CD4-positive, alpha-beta T cell treated with Interleukin-21 for 1 hour (primary cell): ENCODE measurements around the gene CNOT8.

Experiments
- DNase-seq: peaks from one replicate; pipeline ENCODE4 v3.0.0-alpha.2; 2020

CNOT8 gene

DNA sequence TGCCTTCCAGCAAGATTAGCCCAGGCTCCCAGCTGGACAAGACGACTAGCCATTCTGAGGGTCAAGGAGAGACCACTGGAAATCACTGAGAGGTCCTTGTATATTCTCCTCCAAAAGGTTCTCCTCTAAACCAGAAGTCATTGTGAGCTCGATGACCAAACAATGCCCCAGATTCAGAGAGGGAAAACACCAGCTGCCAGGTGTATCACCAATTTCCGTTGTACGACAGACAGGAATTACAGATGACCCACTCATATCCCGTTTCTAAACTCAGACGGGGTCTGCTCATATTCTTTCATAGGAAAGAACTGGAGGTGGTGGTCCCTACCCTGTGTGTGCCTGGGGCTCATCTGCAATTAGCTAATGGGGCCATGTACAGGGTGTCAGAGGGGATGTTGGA is 22.2 kb upstream of the CNOT8 start:
- no peak for DNase-seq

DNA sequence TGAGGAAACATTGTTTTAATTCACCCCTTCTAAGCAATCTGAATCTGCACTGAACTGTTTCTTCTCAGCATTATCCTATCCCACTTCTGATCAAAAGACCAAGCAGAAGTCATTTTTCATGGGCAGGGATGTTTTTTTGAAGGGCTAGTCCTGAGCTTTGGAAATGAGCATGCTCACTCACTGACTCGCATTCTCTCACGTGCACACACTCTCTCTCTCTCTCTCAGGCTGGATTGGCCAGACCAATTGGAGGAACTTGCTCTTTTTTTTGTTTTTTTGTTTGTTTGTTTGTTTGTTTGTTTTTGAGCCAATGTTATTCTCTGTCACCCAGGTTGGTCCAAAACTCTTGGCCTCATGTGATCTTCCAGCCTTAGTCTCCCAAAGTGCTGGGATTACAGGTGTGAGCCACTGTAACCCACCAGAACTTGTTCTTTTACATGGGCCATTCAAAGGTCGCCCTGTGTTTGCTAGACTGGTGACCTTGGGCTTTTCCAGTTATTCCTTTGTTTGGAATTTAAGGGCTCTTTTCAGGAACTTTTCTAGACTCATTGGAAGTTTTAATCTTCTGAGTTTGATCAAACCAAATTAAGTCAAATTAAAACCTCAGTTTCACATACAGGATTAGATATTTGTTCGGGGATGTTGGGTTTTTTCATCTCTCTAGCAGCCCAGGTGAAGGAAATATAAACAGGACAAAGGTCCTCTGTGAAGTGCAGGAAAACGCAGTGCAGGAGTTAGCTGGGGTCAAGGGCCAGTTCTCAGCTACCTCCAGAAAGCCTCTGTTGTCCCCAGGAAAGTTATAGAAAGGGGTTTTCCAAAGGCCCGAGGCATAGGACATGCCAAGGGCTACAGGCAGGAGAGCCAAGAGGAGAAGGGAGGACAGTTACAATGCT is 21.2 kb upstream of the CNOT8 start:
- no peak for DNase-seq

DNA sequence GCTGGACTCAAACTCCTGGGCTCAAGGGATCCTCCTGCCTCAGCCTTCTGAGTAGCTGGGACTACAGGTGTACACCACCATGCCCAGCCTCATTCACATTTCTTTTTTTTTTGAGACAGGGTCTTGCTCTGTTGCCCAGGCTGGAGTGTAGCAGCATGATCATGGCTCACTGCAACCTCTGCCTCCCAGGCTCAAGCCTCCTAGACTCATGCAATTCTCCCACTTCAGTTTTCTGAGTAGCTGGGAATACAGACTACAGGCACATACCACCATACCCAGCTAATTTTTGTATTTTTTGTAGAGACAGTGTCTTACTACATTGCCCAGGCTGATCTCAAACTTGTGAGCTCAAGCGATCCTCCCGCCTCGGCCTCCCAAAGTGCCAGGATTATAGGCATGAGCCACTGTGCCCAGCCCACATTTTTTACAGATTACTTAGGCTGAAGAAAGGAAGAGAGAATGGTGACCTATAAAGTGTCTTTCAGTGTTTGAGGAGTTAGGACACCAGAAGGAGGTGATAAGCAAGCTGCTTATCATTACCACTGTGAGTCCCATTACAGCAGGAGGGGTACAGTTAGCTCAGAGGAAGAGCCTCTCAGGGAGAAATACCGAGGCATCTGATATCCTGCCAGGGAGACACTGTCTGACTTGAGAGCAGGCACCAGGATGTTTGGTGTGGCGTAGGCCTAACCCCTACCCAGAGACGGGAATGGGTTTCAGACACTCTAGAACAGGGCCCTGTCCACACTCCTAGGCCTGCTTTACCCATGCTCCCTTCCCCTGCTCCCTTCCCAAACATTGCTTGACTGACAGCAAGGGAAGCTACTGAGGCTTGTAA is 17.8 kb upstream of the CNOT8 start:
- no peak for DNase-seq

DNA sequence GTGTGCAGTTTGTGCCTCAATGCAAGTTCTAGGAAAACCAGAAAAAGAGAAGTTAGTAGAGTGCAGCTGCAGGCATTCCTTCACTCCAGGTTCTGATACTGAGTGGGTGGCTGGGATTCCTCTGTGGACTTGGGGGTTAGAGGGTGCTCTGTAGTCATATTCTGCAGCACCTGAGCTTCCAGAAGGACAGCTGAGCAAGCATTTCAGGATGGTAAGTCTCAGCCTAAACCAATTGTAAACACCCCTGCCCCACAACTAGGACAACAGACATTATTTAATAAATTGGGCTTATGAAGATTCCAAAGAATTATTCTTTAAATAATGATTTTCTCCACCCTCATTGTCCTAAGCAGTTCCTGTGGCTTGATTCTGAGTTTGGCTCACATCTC is 17.2 kb upstream of the CNOT8 start:
- DNase-seq = no peak

DNA sequence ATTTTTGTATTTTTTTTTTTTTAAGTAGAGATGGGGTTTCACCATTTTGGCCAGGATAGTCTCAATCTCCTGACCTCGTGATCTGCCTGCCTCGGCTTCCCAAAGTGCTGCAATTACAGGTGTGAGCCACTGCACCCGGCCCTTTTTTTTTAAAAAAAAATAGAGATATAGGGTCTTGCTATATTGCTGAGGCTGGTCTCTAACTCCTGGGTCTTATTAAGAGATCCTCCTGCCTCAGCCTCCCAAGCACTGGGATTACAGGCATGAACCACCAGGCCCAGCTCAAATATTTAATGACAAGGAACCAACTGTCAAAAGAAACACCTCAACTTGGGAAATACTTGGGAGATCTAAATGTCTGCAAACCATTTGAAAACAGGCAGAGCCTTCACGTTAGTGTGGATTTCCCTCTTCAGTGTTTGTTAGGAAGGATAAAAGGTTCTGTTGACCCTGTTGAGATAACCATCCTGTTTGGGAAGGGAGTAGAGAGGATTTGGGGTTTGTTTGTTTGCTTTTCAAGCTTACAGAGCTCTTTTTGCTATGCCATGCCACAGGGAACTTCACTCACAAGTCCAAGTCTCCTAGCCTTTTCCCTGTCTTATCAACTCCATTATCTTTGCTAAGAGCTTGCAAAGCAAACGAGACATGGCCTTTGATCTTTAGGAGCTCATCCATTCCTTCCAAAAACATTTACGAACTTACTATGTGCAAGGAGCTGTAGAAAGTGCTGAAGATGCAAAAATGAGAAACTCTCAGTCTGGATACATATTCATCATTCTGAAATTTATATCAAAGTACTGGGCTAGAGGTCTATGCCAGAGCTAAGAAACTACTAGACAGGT is 15.5 kb upstream of the CNOT8 start:
- DNase-seq = no peak

DNA sequence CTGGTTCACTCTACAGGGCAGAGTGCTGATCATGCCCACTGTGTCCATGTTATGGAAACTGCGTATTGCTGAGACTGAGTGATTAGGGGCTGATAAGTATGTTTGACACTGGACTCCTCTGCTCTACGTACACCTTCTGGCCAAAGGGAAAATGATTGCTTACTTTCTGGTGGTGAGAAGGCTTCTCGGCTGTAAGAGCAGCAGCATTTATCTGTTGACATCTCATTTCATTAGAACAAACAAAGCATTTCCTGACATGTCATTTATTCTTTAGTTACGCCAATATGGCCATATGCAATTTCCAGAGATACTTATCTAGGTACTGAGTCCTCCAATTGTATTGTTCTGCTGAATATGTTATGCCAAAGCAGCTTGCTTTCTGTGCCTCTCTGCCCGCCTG is 13.6 kb upstream of the CNOT8 start:
- DNase-seq = no peak

DNA sequence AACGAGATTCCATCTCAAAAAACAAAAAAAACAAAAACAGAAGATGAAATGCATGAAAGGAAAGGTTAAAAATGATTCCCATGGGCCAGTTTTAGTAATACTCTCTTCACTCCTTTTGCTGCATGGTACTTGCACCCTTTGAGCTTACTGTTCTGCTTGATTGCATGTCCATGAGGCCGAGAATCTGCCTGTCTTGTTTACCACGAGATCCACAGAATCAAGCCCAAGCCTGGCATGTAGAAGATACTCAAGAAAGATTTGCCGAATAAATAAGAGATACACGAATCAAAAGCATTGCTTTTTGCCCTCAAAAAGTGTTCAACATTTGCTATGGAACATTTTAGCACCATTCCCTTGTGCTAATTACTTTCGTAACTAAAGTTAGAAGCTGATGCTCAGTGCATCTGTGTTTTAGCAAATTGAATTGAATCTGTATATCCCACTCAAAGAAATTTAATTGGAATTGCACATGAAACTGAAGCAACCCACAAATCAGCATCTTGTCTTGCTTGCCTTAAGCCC is 9.1 kb upstream of the CNOT8 start:
- DNase-seq = no peak

DNA sequence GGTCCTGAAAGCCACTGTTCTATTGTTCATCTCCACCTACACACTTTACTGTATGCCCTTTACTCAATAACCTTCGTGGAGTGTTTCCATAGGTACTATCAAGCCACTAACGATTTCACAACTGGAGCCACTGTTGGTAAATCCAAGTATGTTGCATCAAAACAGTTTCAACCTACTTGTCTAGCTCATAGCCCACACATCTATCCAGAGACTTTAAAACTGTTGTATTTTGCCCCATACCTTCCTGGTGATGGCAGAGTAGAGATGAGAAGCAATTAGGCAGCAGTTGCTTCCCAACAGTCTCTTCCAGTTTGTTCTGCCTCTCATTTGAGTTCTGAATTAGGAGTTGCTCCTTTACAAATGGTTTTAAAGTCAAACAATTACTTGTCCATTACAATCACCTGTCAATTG is 8.6 kb upstream of the CNOT8 start:
- DNase-seq = no peak

DNA sequence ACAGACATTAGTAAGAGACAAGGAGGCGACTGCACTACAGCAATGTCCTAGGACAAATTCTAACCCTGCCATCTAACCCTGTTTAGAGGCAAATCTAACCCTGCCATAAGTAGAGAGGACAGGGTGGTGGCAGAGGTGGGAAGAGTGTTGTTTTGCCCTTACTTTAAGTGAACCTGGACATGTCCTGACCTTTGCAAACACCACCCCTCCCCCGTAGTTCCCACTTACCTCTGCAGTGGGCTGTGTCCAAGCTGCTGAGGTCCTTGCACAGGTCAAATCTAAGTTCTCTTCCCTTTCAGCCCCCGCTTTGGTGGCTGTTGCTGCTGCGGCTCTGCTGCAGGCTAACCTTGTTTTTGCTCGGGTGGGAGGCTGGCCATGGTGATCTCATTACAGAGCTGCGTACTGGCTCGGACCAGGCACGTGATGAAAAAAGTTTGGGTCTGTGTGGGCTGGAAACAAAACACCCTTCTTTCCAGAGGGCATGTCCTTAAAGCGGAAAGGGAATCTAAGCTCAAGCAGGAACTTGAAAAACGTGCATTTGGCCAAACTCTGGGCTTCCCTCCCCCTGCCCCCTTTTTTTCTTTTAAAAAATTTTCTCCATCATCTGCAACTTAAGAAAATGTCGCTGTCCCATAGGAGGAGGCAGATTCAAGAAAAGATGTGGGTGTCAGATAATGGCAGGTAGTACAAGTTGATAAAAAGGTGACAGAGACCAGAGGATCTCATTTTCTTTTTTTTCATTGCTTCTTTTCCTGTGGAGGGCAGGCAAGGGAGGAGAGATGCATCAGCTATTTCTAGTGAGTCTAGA is 8.0 kb upstream of the CNOT8 start, which contains the start of gene FAXDC2:
FAXDC2 (minus strand) TSS at position 349 of the 808 bp plus-strand sequence. CDS start 12,425 bp downstream, outside the sequence.
- DNase-seq = no peak

DNA sequence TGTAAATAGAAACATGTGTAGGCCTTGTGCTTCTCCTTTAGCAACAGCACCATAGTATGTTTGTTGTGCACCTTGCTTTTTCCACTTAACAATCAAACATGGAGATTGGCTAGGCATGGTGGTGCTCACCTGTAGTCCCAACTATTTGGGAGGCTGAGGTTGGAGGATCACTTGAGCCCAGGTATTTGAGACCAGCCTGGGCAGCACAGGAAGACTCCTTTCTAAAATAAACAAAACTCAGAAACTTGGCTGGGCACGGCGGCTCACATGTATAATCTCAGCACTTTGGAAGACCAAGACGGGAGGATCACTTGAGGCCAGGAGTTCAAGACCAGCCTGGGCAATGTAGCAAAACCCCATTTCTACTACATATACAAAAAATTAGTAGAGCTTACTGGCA is 7.1 kb upstream of the CNOT8 start:
- DNase-seq = no peak

DNA sequence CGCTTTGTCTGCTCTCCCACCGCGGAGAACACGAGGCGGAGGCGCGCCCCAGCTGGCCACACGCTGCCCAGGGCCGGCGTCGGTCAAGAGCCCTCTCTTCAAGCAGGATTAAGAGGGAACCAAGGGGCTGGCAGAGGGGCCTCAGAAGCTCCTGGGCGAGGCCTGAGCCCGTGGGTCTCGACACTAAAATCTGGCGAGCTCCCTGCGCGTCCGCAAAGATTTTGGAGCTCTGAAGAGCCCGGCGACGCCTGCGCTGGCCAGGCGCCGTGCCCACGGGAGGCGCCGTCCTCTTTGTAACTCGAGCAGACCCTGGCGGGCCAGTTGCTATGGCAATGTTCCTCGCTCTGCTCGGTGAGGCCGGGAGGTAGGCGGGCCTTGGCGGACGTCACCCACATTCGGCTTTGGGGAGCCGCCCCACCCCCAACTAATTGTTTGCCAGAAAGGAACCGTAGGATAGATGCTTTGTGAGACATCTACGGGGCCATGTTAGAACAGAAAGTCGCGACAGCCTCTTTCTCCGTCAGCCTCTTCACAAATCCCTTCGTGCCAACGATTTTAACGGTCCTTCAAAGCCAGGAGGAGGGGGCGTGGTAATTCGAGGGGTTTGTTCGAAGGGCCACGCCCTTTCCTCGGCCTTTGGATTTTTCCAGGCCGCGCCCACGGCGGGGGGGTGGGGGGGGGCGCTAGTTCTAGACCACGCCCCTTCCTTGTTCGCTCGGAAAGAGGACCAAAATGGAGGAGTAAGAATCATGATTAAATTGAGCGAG is 714 bp upstream of the CNOT8 start:
- DNase-seq = peak; percentile 93

DNA sequence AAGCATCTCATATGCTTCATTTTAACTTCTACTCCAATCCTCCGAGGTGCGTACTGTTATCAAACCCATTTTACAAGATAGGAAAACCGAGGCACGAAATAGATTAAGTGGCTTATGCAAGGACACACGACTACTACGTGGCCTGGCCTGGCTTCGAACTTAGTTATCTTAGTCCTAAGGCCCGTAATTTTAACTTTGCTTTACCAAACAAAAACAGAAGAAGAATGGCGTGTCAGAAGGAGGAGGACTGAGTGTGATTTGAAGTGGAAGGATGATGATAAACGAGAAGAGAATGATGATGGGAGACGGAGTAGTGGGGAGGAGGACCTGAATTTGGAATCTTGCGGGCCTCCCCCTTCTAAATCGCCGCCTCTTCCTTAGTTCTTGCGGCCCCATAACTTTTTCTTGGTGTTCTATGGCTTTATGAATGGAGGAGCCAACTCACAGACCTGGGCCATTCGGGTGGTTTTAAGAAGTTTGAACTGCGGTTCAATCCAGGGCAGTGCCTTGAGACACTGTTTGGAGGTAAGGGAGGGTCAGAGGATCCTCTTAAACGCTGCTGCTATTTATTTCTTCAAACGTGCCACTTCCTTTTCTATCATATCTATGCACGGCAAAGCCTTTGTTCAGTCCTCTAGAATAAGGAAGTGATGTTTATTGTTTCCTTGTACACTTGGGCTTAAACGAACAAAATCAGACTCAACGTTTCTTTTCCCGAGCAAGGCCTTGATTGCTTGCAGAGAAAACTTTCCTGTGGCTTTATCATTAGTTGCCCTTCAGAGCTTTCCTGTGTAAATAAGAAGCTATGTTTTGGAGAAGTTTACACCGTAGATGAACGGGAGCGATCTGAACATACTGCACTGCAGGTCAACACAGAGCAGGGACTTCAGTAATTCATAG is 795 bp downstream of the CNOT8 start:
- DNase-seq = peak; percentile 38

DNA sequence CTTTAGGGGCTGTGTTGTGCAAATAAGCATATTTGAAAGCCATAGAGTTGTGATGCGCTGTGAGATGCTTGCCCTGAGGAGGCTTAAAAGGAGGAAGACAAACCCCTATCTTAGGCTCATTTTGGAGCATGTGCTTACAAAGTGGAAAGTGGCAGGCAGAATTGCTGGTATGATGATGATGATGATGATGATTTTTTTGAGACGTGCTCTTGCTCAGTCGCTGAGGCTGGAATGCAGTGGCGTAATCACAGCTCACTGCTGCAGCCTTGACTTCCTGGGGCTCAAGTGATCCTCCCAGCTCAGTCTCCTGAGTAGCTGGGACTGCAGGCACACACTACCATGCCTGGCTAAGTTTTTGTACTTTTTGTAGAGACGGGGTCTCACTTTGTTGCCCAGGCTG is 1.7 kb downstream of the CNOT8 start:
- DNase-seq = no peak

DNA sequence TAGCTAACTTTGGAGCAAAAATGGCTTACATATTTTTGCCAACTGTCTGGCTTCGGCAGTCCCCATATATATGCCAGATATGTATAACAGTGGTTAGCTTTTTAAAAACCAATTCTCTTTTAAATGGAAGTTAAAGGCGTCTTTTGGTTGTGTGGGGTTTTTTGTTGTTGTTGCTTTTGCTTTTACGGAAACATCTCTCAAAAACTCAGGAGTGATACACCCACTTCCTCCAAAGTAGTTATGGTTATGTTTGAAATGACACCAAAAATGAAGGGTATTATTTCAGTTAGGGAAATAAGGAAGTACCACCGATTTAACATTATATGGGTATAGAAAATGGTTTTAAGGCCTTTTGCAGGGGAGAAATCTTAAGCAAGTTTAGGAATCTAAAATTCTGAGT is 2.3 kb downstream of the CNOT8 start:
- peak; percentile 14 for DNase-seq

DNA sequence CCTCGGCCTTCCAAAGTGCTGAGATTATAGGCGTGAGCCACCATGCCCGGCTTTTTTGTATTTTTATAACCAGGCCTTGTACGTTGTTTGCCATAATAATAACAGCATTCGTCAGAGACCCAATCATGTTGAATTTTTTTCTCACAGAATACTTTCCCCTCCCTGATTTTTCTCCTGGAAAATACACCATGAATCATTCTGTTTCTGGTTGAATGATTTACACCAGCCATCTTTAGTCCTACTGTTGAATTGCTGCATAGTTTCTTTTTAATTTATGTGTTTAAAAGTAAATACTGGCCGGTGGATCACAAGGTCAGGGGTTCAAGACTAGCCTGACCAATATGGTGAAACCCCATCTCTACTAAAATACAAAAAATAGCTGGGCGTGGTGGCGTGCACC is 3.5 kb downstream of the CNOT8 start:
- no peak for DNase-seq

DNA sequence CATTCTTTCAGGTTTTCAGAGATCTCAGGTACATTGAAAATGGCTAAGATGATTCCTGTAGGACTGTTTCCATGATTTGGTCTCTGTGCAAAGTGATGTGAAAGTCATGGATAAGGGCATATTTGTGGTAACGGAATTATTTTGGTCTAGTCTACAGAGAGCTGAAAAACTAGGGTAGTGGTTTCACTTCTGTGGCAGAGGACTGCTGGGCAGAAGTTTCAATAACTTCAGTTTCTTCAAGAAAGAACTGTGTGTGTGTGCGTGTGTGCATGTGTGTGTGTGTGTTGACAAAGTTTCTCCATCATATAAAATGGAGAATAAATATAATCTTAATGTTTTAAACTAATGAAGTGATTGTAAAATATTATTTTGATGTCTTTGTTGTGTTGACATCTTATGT is 4.3 kb downstream of the CNOT8 start:
- DNase-seq = no peak

DNA sequence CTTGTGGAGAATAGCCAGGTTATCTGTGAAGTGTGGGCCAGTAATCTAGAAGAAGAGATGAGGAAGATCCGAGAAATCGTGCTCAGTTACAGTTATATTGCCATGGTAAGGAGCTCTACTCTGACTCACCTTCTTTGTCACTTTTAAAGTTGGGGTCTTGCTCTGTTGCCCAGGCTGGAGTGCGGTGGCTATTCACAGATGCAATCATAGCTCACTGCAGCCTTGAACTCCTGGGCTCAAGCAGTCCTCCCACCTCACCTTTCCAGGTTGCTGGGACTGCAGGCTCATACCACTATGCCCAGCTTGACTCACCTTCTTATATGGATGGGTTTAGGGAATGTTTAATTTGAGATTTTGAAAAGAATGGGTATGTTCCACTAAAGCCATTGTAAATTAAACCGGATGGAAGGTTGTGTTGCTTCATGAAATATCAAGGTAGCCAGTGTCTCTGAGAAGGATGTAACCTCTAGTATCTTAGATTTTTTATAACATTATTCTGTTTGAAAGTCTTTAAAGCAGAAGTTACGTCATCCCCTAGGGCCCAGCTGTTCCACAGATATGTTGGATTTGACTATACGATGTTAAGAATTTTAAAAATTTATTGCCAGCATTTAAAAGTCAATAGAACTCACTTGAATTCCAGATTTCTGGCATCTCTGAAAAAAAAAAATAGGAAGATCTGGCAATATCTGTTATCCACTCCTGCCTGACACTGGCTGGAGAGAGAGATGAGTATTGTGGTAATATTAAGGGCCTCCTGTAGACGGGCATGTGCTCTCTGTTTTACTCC is 5.1 kb downstream of the CNOT8 start:
- DNase-seq = no peak

DNA sequence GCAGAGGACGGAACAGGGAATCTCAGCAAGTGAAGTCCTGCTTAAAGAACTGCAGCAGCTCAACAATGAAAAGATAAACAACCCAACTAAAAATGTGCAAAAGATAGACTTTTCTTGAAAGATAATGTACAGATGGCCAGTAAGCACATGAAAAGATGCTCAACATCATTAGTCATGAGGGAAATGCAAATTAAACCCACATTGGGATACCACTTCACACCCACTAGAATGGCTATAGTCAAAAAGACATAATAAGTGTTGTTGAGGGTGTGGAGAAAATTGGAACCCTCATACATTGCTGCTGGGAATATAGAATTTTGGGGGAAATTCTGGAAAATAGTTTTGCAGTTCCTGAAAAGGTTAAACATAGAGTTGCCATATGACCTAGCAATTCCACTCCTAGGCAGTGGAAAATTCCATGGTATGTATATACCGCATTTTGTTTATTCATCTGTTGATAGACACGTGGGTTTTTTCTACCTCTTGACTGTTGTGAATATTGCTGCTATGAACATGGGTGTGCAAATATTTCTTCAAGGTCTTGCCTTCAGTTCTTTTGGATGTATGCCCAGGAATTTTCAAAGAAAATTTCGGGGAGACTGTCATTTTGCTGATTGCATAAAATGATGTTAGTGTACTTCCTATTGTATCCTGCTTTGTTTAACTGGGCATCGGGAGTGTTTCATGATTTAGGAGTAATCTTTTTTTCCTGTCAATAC is 7.2 kb downstream of the CNOT8 start:
- no peak for DNase-seq

DNA sequence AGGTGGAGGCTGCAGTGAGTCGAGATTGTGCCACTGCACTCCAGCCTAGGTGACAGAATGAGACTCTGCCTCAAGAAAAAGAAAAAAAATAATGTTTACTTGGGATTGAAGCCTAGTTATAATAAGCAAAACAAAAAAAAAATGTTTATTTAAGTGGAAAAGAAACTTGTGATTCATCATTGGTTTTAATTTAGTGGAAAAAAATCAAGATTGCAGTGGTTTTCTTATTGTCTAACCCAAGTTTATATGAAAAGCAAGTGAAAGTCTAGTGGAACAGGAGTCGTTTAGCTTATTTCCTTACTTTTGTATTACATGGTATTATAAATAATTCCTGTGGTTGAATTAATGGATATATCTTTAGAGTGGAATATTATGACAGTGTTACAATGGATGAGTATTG is 8.4 kb downstream of the CNOT8 start:
- no peak for DNase-seq
